Measurements from ENCODE around the gene NKAIN1.

GRCh38 chr1:31145648-31146047 lies 94.0 kb downstream of the NKAIN1 start:
- TF ChIP-seq CTCF (conservative IDR thresholded peaks at IDR 0.05): no peak
- no peak for TF ChIP-seq ZFX (IDR thresholded peaks at IDR 0.05)

All from C4-2B (cell line).